GM21381 (cell line): ENCODE data around the gene PTRH1.
"Not testable (repeated sequence)": the region's sequence is repeated elsewhere in the genome, so short reads cannot be mapped to it uniquely, and the experiment has no call there.

Source experiments
- ATAC-seq: cut with Tn5 transposase; IDR thresholded peaks from one replicate; pipeline ENCODE4 v1.9.1; 2021; ENCODE audit warnings: mild to moderate bottlenecking, moderate library complexity; ENCODE audit not compliant: unreplicated experiment

PTRH1 gene

GRCh38 chr9:127715470-127716337 is at the start of gene PTRH1, which contains the start of gene TTC16:
Gene PTRH1, minus strand, starts transcription at chr9:127715663. Its CDS starts 24 bp downstream, at chr9:127715639.
Gene TTC16, plus strand, starts transcription at chr9:127716079. Its CDS starts 67 bp downstream, at chr9:127716146.
- peak; percentile 94 for ATAC-seq

- ATAC-seq: no peak
Measured at GRCh38 chr9:127763918-127764384, 48.5 kb upstream of the PTRH1 start.

GRCh38 chr9:127762111-127762676 is 46.7 kb upstream of the PTRH1 start:
- no peak for ATAC-seq

- no peak for ATAC-seq
Measured at GRCh38 chr9:127761491-127761956, 46.1 kb upstream of the PTRH1 start.

- no peak for ATAC-seq
Measured at GRCh38 chr9:127761061-127761460, 45.6 kb upstream of the PTRH1 start.

- ATAC-seq: no peak
Measured at GRCh38 chr9:127758843-127759242, 43.4 kb upstream of the PTRH1 start.

- ATAC-seq: not testable (repeated sequence)
Measured at GRCh38 chr9:127756776-127757175, 41.3 kb upstream of the PTRH1 start.

GRCh38 chr9:127756233-127756632 is 40.8 kb upstream of the PTRH1 start:
- ATAC-seq: no peak

GRCh38 chr9:127755061-127756060 is 39.9 kb upstream of the PTRH1 start:
- ATAC-seq: no peak

GRCh38 chr9:127754099-127755060 is 38.9 kb upstream of the PTRH1 start:
- no peak for ATAC-seq

- ATAC-seq: no peak
Measured at GRCh38 chr9:127753622-127754021, 38.2 kb upstream of the PTRH1 start.

- no peak for ATAC-seq
Measured at GRCh38 chr9:127753148-127753547, 37.7 kb upstream of the PTRH1 start.

GRCh38 chr9:127751269-127752054 is 36.0 kb upstream of the PTRH1 start:
- no peak for ATAC-seq

GRCh38 chr9:127749090-127749787 is 33.8 kb upstream of the PTRH1 start:
- no peak for ATAC-seq

- ATAC-seq: no peak
Measured at GRCh38 chr9:127746959-127747569, 31.6 kb upstream of the PTRH1 start.

- ATAC-seq: no peak
Measured at GRCh38 chr9:127744398-127745110, 29.1 kb upstream of the PTRH1 start.

- no peak for ATAC-seq
Measured at GRCh38 chr9:127742435-127743088, 27.1 kb upstream of the PTRH1 start.
